KMS-11 (cell line): ENCODE results near the gene SFXN1.

Experiments used
- H2AFZ ChIP-seq: fragments of 200-600 bp; sonication (generic); 2 replicates; pipeline ENCODE4 v1.6.1; 2016; ENCODE audit warnings: antibody characterized with exemption, mixed run types, low read depth
- H3K27ac ChIP-seq: fragments of 200-600 bp; sonication (generic); 2 replicates; pipeline ENCODE4 v1.6.1; 2016; ENCODE audit warnings: mild to moderate bottlenecking, mixed run types
- H3K27me3 ChIP-seq: fragments of 200-600 bp; sonication (generic); 2 replicates; pipeline ENCODE4 v1.6.1; 2017; ENCODE audit warnings: mild to moderate bottlenecking, low read depth, mixed run types, moderate library complexity; ENCODE audit not compliant: insufficient read depth
- H3K36me3 ChIP-seq: fragments of 200-600 bp; sonication (generic); 2 replicates; pipeline ENCODE4 v1.6.1; 2017; ENCODE audit warnings: mild to moderate bottlenecking, mixed run types; ENCODE audit not compliant: insufficient read depth
- H3K4me1 ChIP-seq: fragments of 200-600 bp; sonication (generic); 2 replicates; pipeline ENCODE4 v1.6.1; 2016; ENCODE audit warnings: mild to moderate bottlenecking, low read depth, mixed run types; ENCODE audit not compliant: poor library complexity, severe bottlenecking
- H3K4me2 ChIP-seq: fragments of 200-600 bp; sonication (generic); 2 replicates; pipeline ENCODE4 v1.7.0; 2016; ENCODE audit warnings: mild to moderate bottlenecking, mixed run types
- H3K4me3 ChIP-seq: fragments of 200-600 bp; sonication (generic); IDR thresholded peaks from 2 replicates; pipeline ENCODE4 v1.6.1; 2017; ENCODE audit warnings: low read depth, low read length, mixed read lengths; ENCODE audit not compliant: insufficient read depth
- H3K79me2 ChIP-seq: fragments of 200-600 bp; sonication (generic); 2 replicates; pipeline ENCODE4 v1.6.1; 2016; ENCODE audit warnings: low read depth, mixed run types; ENCODE audit not compliant: insufficient read depth
- H3K9ac ChIP-seq: fragments of 200-600 bp; sonication (generic); 2 replicates; pipeline ENCODE4 v1.6.1; 2016; ENCODE audit warnings: mild to moderate bottlenecking, mixed run types
- H4K20me1 ChIP-seq: fragments of 200-600 bp; sonication (generic); 2 replicates; pipeline ENCODE4 v1.6.1; 2016; ENCODE audit warnings: mild to moderate bottlenecking, mixed run types; ENCODE audit not compliant: insufficient read depth
- TF ChIP-seq, protein P1 (sequence below): fragments of 200-600 bp; sonication (generic); conservative IDR thresholded peaks from 2 replicates; pipeline ENCODE4 v1.6.1; 2017; ENCODE audit warnings: low read depth, mild to moderate bottlenecking, antibody characterized with exemption, low read length, moderate library complexity, mixed read lengths

The SFXN1 gene

GRCh38 chr5:175558801-175559480 lies 80.6 kb downstream of the SFXN1 start:
- H4K20me1 ChIP-seq = no peaks in the 10 kb centered on the region
- no peak overlapping the region for H3K27ac ChIP-seq
- H3K79me2 ChIP-seq = no peaks in the 10 kb centered on the region
- H3K4me3 ChIP-seq = no peak overlapping the region
- TF ChIP-seq, protein P1, sequence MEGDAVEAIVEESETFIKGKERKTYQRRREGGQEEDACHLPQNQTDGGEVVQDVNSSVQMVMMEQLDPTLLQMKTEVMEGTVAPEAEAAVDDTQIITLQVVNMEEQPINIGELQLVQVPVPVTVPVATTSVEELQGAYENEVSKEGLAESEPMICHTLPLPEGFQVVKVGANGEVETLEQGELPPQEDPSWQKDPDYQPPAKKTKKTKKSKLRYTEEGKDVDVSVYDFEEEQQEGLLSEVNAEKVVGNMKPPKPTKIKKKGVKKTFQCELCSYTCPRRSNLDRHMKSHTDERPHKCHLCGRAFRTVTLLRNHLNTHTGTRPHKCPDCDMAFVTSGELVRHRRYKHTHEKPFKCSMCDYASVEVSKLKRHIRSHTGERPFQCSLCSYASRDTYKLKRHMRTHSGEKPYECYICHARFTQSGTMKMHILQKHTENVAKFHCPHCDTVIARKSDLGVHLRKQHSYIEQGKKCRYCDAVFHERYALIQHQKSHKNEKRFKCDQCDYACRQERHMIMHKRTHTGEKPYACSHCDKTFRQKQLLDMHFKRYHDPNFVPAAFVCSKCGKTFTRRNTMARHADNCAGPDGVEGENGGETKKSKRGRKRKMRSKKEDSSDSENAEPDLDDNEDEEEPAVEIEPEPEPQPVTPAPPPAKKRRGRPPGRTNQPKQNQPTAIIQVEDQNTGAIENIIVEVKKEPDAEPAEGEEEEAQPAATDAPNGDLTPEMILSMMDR = no peak
- no peak overlapping the region for H3K9ac ChIP-seq
- no peaks in the 10 kb centered on the region for H3K36me3 ChIP-seq
- H3K4me1 ChIP-seq = no peaks in the 10 kb centered on the region
- H2AFZ ChIP-seq = no peak overlapping the region
- no peak overlapping the region for H3K4me2 ChIP-seq
- no peaks in the 10 kb centered on the region for H3K27me3 ChIP-seq

DNA sequence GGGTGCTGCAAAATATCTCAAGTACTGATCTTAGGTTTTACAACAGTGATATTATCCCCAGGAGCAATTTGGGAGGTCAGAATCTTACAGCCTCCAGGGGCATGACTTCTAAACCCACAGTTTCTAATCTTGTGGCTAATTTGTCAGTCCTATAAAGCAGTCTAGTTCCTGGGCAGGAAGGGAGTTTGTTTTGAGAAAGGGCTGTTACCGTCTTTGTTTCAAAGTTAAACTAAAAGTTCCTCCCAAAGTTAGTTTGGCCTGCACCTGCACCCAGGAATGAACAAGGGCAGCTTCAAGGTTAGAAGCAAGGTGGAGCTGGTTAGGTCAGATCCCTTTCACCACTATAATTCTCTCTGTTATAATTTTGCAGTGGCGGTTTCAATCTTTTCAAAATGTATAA lies 81.7 kb downstream of the SFXN1 start:
- TF ChIP-seq, protein P1 = no peak
- H3K79me2 ChIP-seq = no peaks in the 10 kb centered on the region
- no peak overlapping the region for H2AFZ ChIP-seq
- H3K4me2 ChIP-seq = no peak overlapping the region
- H3K27me3 ChIP-seq = no peaks in the 10 kb centered on the region
- H3K36me3 ChIP-seq = no peaks in the 10 kb centered on the region
- H3K27ac ChIP-seq = no peak overlapping the region
- H4K20me1 ChIP-seq = no peaks in the 10 kb centered on the region
- H3K4me3 ChIP-seq = no peak overlapping the region
- no peaks in the 10 kb centered on the region for H3K4me1 ChIP-seq
- H3K9ac ChIP-seq = no peak overlapping the region

- no peak overlapping the region for H3K4me2 ChIP-seq
- H3K9ac ChIP-seq = no peak overlapping the region
- no peaks in the 10 kb centered on the region for H3K27me3 ChIP-seq
- no peaks in the 10 kb centered on the region for H3K79me2 ChIP-seq
- H4K20me1 ChIP-seq = no peaks in the 10 kb centered on the region
- no peaks in the 10 kb centered on the region for H3K36me3 ChIP-seq
- TF ChIP-seq, protein P1 = no peak
- no peak overlapping the region for H3K4me3 ChIP-seq
- no peaks in the 10 kb centered on the region for H3K4me1 ChIP-seq
- no peak overlapping the region for H3K27ac ChIP-seq
- H2AFZ ChIP-seq = no peak overlapping the region
Observed at GRCh38 chr5:175561085-175561484, 82.7 kb downstream of the SFXN1 start.

DNA sequence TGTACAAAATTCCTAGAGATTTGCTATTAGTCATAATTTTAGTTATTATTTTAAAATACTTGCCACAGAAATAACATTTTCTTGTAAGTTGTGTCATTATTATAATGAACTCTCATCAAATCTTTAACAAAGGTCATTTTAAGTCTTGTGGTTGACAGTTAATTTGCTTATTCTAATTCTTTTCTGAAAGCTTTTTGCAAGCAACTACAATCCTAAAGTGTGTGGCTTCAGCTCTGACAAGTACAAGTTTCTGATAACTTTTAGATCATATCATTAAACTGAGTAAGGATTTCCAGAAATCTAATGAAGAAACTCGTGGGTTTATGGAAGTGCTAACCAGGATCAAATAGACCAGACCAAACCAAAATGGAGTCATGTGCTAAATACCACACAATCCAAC lies 86.4 kb downstream of the SFXN1 start:
- no peak overlapping the region for H2AFZ ChIP-seq
- H3K4me3 ChIP-seq = no peak overlapping the region
- H3K27ac ChIP-seq = no peak overlapping the region
- no peak overlapping the region for H3K9ac ChIP-seq
- H3K27me3 ChIP-seq = no peaks in the 10 kb centered on the region
- no peaks in the 10 kb centered on the region for H4K20me1 ChIP-seq
- no peaks in the 10 kb centered on the region for H3K4me1 ChIP-seq
- H3K4me2 ChIP-seq = no peak overlapping the region
- TF ChIP-seq, protein P1 = no peak
- no peaks in the 10 kb centered on the region for H3K79me2 ChIP-seq
- no peaks in the 10 kb centered on the region for H3K36me3 ChIP-seq
